Measurements from ENCODE around the gene AK9.

AK9 gene

GRCh38 chr6:109508166-109508860, 182.7 kb downstream of the AK9 start:
- no peak for DNase-seq

GRCh38 chr6:109507490-109508072, 183.4 kb downstream of the AK9 start:
- no peak for DNase-seq

GRCh38 chr6:109506841-109507240, 184.2 kb downstream of the AK9 start:
- no peak for DNase-seq

GRCh38 chr6:109506314-109506713, 184.7 kb downstream of the AK9 start:
- DNase-seq = no peak

- DNase-seq = no peak
These were observed 187.4 kb downstream of the AK9 start for GRCh38 chr6:109503327-109504224.

GRCh38 chr6:109498936-109499335, 192.1 kb downstream of the AK9 start:
- DNase-seq = no peak

- no peak for DNase-seq
These were observed 192.9 kb downstream of the AK9 start for GRCh38 chr6:109498052-109498451.

GRCh38 chr6:109496036-109496772, 194.8 kb downstream of the AK9 start:
- DNase-seq = no peak

GRCh38 chr6:109493865-109494264, 197.1 kb downstream of the AK9 start:
- DNase-seq = no peak

- no peak for DNase-seq
These were observed 199.6 kb downstream of the AK9 start for GRCh38 chr6:109491207-109491938.

GRCh38 chr6:109490713-109491112, 200.3 kb downstream of the AK9 start:
- no peak for DNase-seq

- DNase-seq = no peak
These were observed 203.0 kb downstream of the AK9 start for GRCh38 chr6:109488001-109488400.

- DNase-seq = no peak
These were observed 204.9 kb downstream of the AK9 start for GRCh38 chr6:109486068-109486467.

- no peak for DNase-seq
These were observed 205.6 kb downstream of the AK9 start for GRCh38 chr6:109485266-109485935.

- no peak for DNase-seq
These were observed 206.9 kb downstream of the AK9 start for GRCh38 chr6:109484122-109484521.

- DNase-seq = no peak
These were observed 207.3 kb downstream of the AK9 start for GRCh38 chr6:109483735-109484057.

- peak; percentile 85 for DNase-seq
These were observed 207.9 kb downstream of the AK9 start, which contains the start of gene ZBTB24 for GRCh38 chr6:109482905-109483734. TSS of gene ZBTB24 (minus strand) at chr6:109483219. CDS start at chr6:109482026, 1,193 bp downstream.

GRCh38 chr6:109480993-109481480, 210.0 kb downstream of the AK9 start:
- DNase-seq = no peak

- DNase-seq = no peak
These were observed 212.0 kb downstream of the AK9 start for GRCh38 chr6:109478841-109479624.

Data from NCI-H2107 (cell line).